Sigmoid colon (tissue), 7 donors: ENCODE results near the gene C3orf62. TPM values are rescaled to one million over a fixed set of nuclear protein-coding genes. Genes with fewer than 3 reads are reported as not detected.

Experiments
- DNase-seq: peaks from one replicate; pipeline ENCODE4 v3.0.0-alpha.2; 2019
- H3K27ac ChIP-seq, 4 donors: fragments of 200-600 bp; sonication (generic); one replicate each; pipeline ENCODE4 v1.5.1; 2016 to 2019; ENCODE audit warnings: mild to moderate bottlenecking in 1 of 4
- H3K27me3 ChIP-seq, 3 donors: fragments of 200-600 bp; sonication (generic); one replicate each; pipeline ENCODE4 v1.5.1; 2019; ENCODE audit warnings: mild to moderate bottlenecking in 1 of 3
- H3K36me3 ChIP-seq, 4 donors: fragments of 200-600 bp; sonication (generic); one replicate each; pipeline ENCODE4 v1.5.1; 2016 to 2019
- H3K4me1 ChIP-seq, 4 donors: fragments of 200-600 bp; sonication (generic); one replicate each; pipeline ENCODE4 v1.5.1; 2017 to 2019
- H3K4me3 ChIP-seq, 4 donors: fragments of 200-600 bp; sonication (generic); one replicate each; pipeline ENCODE4 v1.5.1; 2017 to 2019; ENCODE audit warnings: mild to moderate bottlenecking in 2 of 4, moderate library complexity in 1 of 4
- H3K9me3 ChIP-seq, 4 donors: fragments of 200-600 bp in 3 of 4; sonication (generic) in 3 of 4; one replicate each; pipeline versions ENCODE4 v1.5.1 to v1.6.1; 2013 to 2019
- EP300 ChIP-seq, 4 donors: sonication (generic); formaldehyde crosslinking; IDR thresholded peaks; one replicate each; pipeline ENCODE4 v1.6.1; 2017; ENCODE audit warnings: antibody characterized with exemption in 4 of 4
- POLR2A ChIP-seq, 2 donors: fragments of 450-650 bp; IDR thresholded peaks; one replicate each; pipeline ENCODE4 v1.6.1; 2016; ENCODE audit warnings: antibody characterized with exemption in 2 of 2, mild to moderate bottlenecking in 2 of 2, moderate library complexity in 2 of 2
- POLR2AphosphoS5 ChIP-seq, 4 donors: sonication (generic); formaldehyde crosslinking; IDR thresholded peaks; one replicate each; pipeline ENCODE4 v1.6.1; 2017; ENCODE audit warnings: antibody characterized with exemption in 4 of 4
- WGBS, 2 donors: extraction: QIAGEN DNeasy Blood & Tissue Kit; methylation state at CpG; one replicate each; pipeline ENCODE4 v1.1.7; 2013; 5-methylcytosine and 5-hydroxymethylcytosine counted together
- intact Hi-C: fragments of 100-400 bp; cut with DNase I; formaldehyde crosslinking; loops from one replicate; pipeline ENCODE4 v1.15.1; 2023
- polyA plus RNA-seq, 3 donors: library from polyadenylated mRNA; stranded (reverse); fragments of 200-250 nt; gene quantifications; one replicate each; pipeline ENCODE4 v1.2.3, GENCODE V29; 2013
- total RNA-seq, 4 donors: library from RNA; depleted of rRNA; stranded (reverse); fragments of >200 nt; gene quantifications; one replicate each; pipeline ENCODE4 v1.1.0, GENCODE V29; 2016
- TF ChIP-seq, protein P1 (sequence below), 4 experiments: fragments of 450-650 bp in 3 of 4; fragments of 200-600 bp in 1 of 4; IDR thresholded peaks; one replicate each; pipeline ENCODE4 v1.5.1; 2016 to 2019; ENCODE audit warnings: antibody characterized with exemption in 4 of 4, mild to moderate bottlenecking in 3 of 4, moderate library complexity in 2 of 4
- donor health status: healthy with polysubstance abuse.
- donor health status: Bipolar disorder and iron deficiency.
- donor health status: healthy.

Gene C3orf62
- total and polyA plus RNA-seq, 7 donors: 1.2 to 19.4 (median 3.1) TPM

DNA sequence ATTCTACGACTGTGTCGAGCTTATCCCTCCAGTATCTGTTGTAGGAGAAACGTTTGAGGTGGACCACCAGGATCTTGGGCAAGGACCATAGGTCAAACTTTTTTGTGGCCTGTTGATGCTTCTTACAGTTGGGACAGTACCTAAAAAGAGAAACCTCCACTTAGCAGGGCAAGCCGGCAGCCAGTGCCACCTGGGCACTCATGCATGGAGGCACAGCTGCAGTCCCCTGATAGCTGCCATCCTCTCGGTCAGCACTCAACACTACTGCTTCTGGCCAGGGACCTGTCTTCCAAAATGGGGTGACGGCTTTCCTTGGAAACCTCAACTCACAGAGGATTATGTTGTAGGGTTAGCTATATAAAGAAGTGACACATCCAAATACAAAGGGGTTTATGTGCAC, 7.0 kb upstream of the C3orf62 start:
- H3K4me3 ChIP-seq: no peak overlapping the region
- intact Hi-C loops: no loop called here
- TF ChIP-seq EP300 (IDR thresholded peaks at IDR 0.05) (no peak), POLR2AphosphoS5 (IDR thresholded peaks at IDR 0.05) (no peak), POLR2A (IDR thresholded peaks at IDR 0.05) (no peak)
- TF ChIP-seq, protein P1, sequence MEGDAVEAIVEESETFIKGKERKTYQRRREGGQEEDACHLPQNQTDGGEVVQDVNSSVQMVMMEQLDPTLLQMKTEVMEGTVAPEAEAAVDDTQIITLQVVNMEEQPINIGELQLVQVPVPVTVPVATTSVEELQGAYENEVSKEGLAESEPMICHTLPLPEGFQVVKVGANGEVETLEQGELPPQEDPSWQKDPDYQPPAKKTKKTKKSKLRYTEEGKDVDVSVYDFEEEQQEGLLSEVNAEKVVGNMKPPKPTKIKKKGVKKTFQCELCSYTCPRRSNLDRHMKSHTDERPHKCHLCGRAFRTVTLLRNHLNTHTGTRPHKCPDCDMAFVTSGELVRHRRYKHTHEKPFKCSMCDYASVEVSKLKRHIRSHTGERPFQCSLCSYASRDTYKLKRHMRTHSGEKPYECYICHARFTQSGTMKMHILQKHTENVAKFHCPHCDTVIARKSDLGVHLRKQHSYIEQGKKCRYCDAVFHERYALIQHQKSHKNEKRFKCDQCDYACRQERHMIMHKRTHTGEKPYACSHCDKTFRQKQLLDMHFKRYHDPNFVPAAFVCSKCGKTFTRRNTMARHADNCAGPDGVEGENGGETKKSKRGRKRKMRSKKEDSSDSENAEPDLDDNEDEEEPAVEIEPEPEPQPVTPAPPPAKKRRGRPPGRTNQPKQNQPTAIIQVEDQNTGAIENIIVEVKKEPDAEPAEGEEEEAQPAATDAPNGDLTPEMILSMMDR (IDR thresholded peaks at IDR 0.05): no peak
- H3K9me3 ChIP-seq: no peaks in the 10 kb centered on the region
- WGBS, 2 donors: 89 to 98% methylated on average over 6 of the region's 6 CpGs
- H3K27me3 ChIP-seq: no peaks in the 10 kb centered on the region
- no peaks in the 10 kb centered on the region for H3K4me1 ChIP-seq
- peaks cover 37 to 94% (median 58%) of the 10 kb centered on the region in 4 donors for H3K36me3 ChIP-seq
- DNase-seq: no peak
- no peak overlapping the region for H3K27ac ChIP-seq

DNA sequence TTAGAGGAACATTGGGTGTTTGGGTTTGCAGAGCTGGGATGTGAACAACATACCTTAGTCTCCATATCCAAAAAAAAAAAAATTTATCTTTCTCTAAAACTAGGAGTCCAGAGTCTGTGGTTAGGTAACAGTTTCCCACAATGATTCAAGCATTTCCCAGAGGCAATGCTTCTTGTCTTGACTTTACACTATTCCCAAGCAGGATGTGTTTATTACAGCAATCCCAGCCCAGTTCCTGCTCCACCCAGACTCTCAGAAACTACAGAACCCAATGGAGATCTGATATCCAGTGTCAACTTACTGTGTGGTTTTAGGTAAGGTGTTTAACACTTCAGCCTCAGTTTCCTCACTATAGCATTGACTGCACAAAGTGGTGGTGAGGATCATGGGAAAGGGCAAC, 2.3 kb upstream of the C3orf62 start:
- no peaks in the 10 kb centered on the region for H3K27me3 ChIP-seq
- H3K9me3 ChIP-seq: no peaks in the 10 kb centered on the region
- DNase-seq: no peak
- intact Hi-C loops: loop anchor here (5.0 kb wide), 1 partner anchor 62 kb away; no protein-coding TSS in a partner anchor
- TF ChIP-seq POLR2A (IDR thresholded peaks at IDR 0.05) (no peak), EP300 (IDR thresholded peaks at IDR 0.05) (no peak)
- TF ChIP-seq, protein P1 (IDR thresholded peaks at IDR 0.05): no peak
- H3K27ac ChIP-seq: peak overlapping the region in 3 of 4 donors; percentile 92 to 96 (median 95)
- H3K4me3 ChIP-seq: no peak overlapping the region
- peaks cover 6 to 58% (median 17%) of the 10 kb centered on the region in 4 donors for H3K36me3 ChIP-seq
- peaks cover 0 to 25% (median 19%) of the 10 kb centered on the region in 4 donors for H3K4me1 ChIP-seq

DNA sequence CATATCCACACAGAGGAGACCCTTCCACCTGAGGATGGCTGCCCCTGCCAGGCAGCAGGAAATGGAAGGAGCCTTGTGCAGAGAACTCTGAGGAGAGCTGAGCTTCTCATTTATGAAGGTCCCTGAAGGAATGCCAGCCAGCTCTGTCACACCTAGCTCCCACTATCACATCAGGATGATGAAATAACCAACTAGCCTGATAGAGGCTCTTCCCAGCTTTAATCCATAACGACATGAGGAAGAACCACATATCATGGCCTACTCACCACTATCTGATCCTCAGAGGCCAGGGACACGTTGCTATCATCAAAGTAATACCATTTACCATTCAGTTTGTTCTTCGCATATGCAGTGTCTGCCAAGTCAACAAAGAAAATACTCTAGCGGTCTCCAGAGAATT, 1.5 kb upstream of the C3orf62 start:
- intact Hi-C loops: loop anchor here (5.0 kb wide), 1 partner anchor 61 kb away; no protein-coding TSS in a partner anchor
- DNase-seq: no peak
- Histone ChIP-seq H3K4me1 (peaks cover 0 to 25% (median 19%) of the 10 kb centered on the region in 4 donors), H3K36me3 (peaks cover 0 to 49% (median 9%) of the 10 kb centered on the region in 4 donors), H3K9me3 (no peaks in the 10 kb centered on the region), H3K27ac (peak overlapping the region; percentile 86 to 96 (median 94)), H3K4me3 (no peak overlapping the region), H3K27me3 (no peaks in the 10 kb centered on the region)
- WGBS, 2 donors: 74 to 75% methylated on average over 4 of the region's 4 CpGs
- TF ChIP-seq POLR2AphosphoS5 (IDR thresholded peaks at IDR 0.05): no peak
- no peak for TF ChIP-seq EP300 (IDR thresholded peaks at IDR 0.05)
- TF ChIP-seq, protein P1 (IDR thresholded peaks at IDR 0.05): no peak
- TF ChIP-seq POLR2A (IDR thresholded peaks at IDR 0.05): no peak

DNA sequence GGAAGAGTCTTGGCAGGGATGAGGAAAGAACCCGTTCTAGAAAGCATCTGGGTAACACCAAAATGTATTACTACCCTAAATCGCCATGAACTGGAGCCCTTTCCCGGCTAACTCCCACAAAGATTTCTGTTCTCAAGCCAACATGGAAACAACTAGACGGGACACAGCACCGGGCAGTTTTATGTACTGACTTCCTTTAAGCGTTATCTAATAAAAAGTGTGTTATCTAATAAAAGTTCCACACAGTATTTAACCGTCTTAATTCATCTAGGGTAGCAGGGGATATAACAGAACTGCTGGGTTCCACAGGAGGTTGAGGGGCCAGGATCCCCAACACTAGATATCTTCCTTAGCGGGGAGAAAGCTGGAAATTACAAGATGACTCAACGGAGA, 347 bp upstream of the C3orf62 start:
- 39% methylated on average over 9 of the region's 9 CpGs for WGBS, 2 donors
- intact Hi-C loops: loop anchor here (1.0 to 5.0 kb wide), 3 partner anchors 60 to 106 kb away; partner anchors contain the start of gene KLHDC8B
- Histone ChIP-seq H3K27me3 (no peaks in the 10 kb centered on the region), H3K4me3 (peak overlapping the region; percentile 41 to 57 (median 51)), H3K9me3 (no peaks in the 10 kb centered on the region), H3K36me3 (peaks cover 0 to 41% (median 5%) of the 10 kb centered on the region in 4 donors), H3K27ac (peak overlapping the region; percentile 86 to 96 (median 94)), H3K4me1 (peaks cover 0 to 25% (median 19%) of the 10 kb centered on the region in 4 donors)
- no peak for DNase-seq
- TF ChIP-seq POLR2AphosphoS5 (IDR thresholded peaks at IDR 0.05): no peak
- TF ChIP-seq EP300 (IDR thresholded peaks at IDR 0.05): no peak

DNA sequence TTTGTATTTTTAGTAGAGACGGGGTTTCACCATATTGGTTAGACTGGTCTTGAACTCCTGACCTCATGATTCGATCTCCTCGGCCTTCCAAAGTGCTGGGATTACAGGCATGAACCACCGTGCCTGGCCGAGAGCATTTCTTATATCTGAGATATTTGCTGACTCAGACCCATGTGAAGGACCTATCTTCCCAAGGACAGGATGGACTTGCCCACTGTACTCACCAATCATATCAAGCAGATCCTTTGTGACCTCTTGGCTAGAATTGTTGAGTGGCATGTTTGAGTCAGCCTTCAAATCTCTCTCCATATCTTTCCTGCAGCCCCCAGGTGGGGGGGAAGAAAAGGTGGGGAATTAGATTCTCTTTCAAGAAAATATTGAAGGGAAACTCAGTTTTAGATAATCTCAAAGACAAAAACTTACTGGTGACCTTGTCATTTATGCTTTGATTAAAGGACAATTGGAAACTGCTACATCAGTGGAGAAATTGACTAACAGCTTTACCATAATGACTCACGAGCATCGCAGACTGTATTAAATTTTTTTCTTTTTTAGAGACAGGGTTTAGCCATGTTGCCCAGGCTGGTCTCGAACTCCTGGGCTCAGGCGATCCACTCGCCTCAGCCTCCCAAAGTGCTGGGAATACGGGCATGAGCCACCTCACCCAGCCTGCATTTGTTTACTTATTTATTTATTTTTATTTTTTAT, 3.1 kb downstream of the C3orf62 start:
- no peaks in the 10 kb centered on the region for H3K9me3 ChIP-seq
- H3K36me3 ChIP-seq: peaks cover 0 to 13% (median 0%) of the 10 kb centered on the region in 4 donors
- TF ChIP-seq EP300 (IDR thresholded peaks at IDR 0.05): no peak
- no peak for TF ChIP-seq POLR2A (IDR thresholded peaks at IDR 0.05)
- TF ChIP-seq, protein P1 (IDR thresholded peaks at IDR 0.05): no peak
- no peak for TF ChIP-seq POLR2AphosphoS5 (IDR thresholded peaks at IDR 0.05)
- peak overlapping the region in 1 of 4 donors; percentile 30 for H3K27ac ChIP-seq
- peaks cover 0 to 25% (median 19%) of the 10 kb centered on the region in 4 donors for H3K4me1 ChIP-seq
- intact Hi-C loops: no loop called here
- no peak for DNase-seq
- 92 to 96% methylated on average over 11 of the region's 11 CpGs for WGBS, 2 donors
- H3K4me3 ChIP-seq: no peak overlapping the region
- no peaks in the 10 kb centered on the region for H3K27me3 ChIP-seq
